Endothelial cell (in vitro differentiated cells): ENCODE data around the gene ZGPAT. TPM values are rescaled to one million over a fixed set of nuclear protein-coding genes. Genes with fewer than 3 reads are reported as not detected.

Source experiments
- DNase-seq: peaks from one replicate; pipeline ENCODE4 v3.0.0; 2021; ENCODE audit warnings: low spot score
- H3K27ac Mint-ChIP-seq: one replicate; pipeline ENCODE4 v1.8.0; 2021; ENCODE audit warnings: mixed read lengths, inconsistent platforms; ENCODE audit not compliant: unreplicated experiment
- H3K27me3 Mint-ChIP-seq: one replicate; pipeline ENCODE4 v1.8.0; 2021; ENCODE audit warnings: mild to moderate bottlenecking, moderate library complexity, mixed read lengths, inconsistent platforms; ENCODE audit not compliant: unreplicated experiment
- H3K36me3 Mint-ChIP-seq: one replicate; pipeline ENCODE4 v1.8.0; 2021; ENCODE audit warnings: mild to moderate bottlenecking, low read depth, mixed read lengths, inconsistent platforms; ENCODE audit not compliant: unreplicated experiment
- H3K4me1 Mint-ChIP-seq: one replicate; pipeline ENCODE4 v1.8.0; 2021; ENCODE audit warnings: mild to moderate bottlenecking, mixed read lengths, inconsistent platforms; ENCODE audit not compliant: unreplicated experiment
- H3K4me3 Mint-ChIP-seq: one replicate; pipeline ENCODE4 v1.8.0; 2021; ENCODE audit warnings: mild to moderate bottlenecking, mixed read lengths, inconsistent platforms; ENCODE audit not compliant: unreplicated experiment
- H3K9me3 Mint-ChIP-seq: one replicate; pipeline ENCODE4 v1.8.0; 2021; ENCODE audit warnings: mixed read lengths, inconsistent platforms; ENCODE audit not compliant: unreplicated experiment
- total RNA-seq: library from RNA; stranded (reverse); fragmentation: NEBNext Ultra II Directional; extraction: Animal tissue kit (Norgen Biotek cat#: 25700); gene quantifications from one replicate; pipeline ENCODE4 v1.2.1, GENCODE V29; 2021; ENCODE audit not compliant: unreplicated experiment
- TF ChIP-seq, protein P1 (sequence below): fragments of 200-600 bp; sonication (generic); IDR thresholded peaks from one replicate; pipeline ENCODE4 v1.5.0; 2021; ENCODE audit warnings: antibody characterized with exemption; ENCODE audit not compliant: unreplicated experiment

ZGPAT gene
- total RNA-seq, 1 donor from 2014 or later: 34.9 TPM

DNA sequence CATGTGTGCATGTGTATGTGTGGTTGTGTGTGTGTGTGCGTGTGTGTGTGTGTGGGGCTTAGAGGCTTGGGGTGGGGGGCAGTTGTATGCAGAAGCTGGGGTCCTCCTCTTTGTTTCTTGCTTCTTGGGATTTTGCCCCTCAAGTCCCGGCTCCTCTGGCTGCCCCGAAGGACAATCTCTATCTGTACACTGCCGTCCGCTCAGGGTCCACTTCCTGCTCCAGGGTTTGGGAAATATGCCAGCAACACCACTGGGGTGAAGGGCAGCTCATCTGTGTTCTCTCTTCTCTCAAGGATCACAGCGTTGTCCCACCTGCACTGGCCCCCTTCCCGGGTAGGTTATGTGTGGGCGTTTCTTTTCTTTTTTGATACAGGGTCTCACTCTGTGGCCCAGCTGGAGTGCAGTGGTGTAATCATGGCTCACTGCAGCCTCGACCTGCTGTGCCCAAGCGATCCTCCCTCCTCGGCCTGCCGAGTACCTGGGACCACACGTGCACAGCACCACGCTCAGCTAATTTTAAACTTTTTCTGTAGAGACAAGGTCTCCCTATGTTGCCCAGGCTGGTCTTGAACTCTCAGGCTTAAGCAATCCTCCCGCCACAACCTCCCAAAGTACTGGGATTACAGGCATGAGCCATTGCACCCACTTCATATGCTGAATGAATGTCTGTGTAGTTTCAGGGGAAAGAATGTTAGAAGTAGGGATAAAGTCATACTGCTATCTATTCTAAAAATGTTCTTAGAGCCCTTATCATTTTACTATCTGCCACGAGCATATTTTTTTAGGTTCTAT lies 57.4 kb downstream of the ZGPAT start:
- Mint-ChIP-seq H3K4me1 (no peaks in the 10 kb centered on the region), H3K36me3 (peaks cover 46% of the 10 kb centered on the region), H3K4me3 (peak overlapping the region; percentile 69), H3K9me3 (no peaks in the 10 kb centered on the region), H3K27me3 (peaks cover 8% of the 10 kb centered on the region), H3K27ac (no peak overlapping the region)
- TF ChIP-seq, protein P1, sequence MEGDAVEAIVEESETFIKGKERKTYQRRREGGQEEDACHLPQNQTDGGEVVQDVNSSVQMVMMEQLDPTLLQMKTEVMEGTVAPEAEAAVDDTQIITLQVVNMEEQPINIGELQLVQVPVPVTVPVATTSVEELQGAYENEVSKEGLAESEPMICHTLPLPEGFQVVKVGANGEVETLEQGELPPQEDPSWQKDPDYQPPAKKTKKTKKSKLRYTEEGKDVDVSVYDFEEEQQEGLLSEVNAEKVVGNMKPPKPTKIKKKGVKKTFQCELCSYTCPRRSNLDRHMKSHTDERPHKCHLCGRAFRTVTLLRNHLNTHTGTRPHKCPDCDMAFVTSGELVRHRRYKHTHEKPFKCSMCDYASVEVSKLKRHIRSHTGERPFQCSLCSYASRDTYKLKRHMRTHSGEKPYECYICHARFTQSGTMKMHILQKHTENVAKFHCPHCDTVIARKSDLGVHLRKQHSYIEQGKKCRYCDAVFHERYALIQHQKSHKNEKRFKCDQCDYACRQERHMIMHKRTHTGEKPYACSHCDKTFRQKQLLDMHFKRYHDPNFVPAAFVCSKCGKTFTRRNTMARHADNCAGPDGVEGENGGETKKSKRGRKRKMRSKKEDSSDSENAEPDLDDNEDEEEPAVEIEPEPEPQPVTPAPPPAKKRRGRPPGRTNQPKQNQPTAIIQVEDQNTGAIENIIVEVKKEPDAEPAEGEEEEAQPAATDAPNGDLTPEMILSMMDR: no peak
- DNase-seq: no peak

DNA sequence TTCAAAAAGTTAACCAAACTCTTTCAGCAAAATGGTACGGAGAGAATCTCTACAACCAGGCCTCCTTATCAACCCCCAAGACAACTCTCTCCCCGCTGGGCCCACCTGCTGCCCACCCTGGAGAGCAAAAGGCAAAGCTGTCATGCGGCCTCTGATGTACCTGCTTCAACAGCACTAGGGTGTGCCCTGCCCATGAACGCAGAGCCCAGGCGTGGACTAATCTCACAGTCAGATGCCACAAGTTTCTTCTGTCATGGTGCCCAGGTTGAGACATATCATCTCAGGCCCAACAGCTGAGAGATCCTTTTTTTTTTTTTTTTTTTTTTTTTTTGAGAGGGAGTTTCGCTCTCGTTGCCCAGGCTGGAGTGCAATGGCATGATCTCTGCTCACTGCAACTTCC lies 58.1 kb downstream of the ZGPAT start:
- Mint-ChIP-seq H3K36me3 (peaks cover 47% of the 10 kb centered on the region), H3K27me3 (peaks cover 8% of the 10 kb centered on the region), H3K4me1 (no peaks in the 10 kb centered on the region), H3K27ac (no peak overlapping the region), H3K9me3 (no peaks in the 10 kb centered on the region), H3K4me3 (no peak overlapping the region)
- no peak for DNase-seq
- TF ChIP-seq, protein P1: no peak

DNA sequence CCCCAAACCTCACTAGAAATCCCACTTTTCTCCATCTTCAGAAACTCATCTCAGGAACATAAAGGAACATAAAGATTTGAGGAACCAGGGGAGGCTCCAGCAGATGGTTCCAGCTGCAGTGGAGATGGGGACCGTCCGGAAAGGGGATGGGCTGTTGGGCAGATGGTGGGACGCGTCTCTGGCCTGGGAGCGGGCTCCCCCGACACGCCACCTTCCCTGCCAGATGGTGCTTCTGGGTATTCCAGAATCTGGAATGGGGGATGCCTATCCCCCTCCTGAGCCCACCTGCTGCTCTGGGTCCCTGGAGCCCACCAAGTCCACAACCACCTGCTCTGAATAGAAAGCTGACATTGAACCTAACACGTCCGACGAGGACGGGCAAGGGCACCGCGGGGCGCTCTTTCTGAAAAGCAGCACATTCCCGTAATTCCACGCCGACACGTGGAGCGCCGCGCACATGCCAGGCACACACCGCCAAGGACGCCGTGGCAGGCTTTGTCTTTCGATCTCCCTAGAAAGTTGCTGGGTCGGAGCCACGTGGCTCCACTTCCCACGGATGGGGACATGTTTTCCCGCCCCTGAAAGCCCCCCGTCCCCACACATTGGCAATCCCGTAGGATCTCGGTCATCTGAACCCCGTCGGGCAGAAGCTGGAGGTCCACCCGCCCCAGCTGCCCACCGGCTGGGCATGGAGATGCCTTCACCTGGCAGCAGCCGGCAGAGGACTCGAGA lies 59.0 kb downstream of the ZGPAT start:
- Mint-ChIP-seq H3K36me3 (peaks cover 45% of the 10 kb centered on the region), H3K9me3 (no peaks in the 10 kb centered on the region), H3K4me1 (no peaks in the 10 kb centered on the region)

DNA sequence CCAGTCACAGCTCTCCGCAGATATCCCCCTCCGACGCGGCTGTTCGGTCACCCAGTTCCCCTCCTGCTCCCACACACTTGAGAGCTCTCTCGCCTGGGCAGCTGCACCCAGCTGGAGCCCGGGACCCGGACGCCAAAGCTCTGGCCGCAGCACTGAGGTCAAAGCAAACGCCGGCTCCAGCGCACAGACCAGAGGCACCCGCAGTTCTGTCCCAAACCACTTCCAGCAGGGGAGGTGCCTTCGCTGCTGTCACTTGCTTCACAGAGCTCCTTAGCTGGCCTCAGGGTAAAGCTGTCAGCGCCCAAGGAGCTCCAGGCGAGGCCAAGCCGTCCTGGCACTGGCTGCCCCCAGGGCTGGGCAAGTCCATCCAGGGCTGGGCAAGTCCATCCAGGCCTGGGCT lies 59.6 kb downstream of the ZGPAT start:
- Mint-ChIP-seq H3K9me3 (no peaks in the 10 kb centered on the region), H3K4me1 (no peaks in the 10 kb centered on the region), H3K27ac (no peak overlapping the region), H3K27me3 (peaks cover 8% of the 10 kb centered on the region), H3K4me3 (no peak overlapping the region), H3K36me3 (peaks cover 40% of the 10 kb centered on the region)
- DNase-seq: no peak
- TF ChIP-seq, protein P1: no peak

More for the DNA sequence above, 59.0 kb downstream of the ZGPAT start:
- no peak for DNase-seq
- peaks cover 8% of the 10 kb centered on the region for H3K27me3 Mint-ChIP-seq
- no peak overlapping the region for H3K4me3 Mint-ChIP-seq
- H3K27ac Mint-ChIP-seq: no peak overlapping the region
- TF ChIP-seq, protein P1: no peak

DNA sequence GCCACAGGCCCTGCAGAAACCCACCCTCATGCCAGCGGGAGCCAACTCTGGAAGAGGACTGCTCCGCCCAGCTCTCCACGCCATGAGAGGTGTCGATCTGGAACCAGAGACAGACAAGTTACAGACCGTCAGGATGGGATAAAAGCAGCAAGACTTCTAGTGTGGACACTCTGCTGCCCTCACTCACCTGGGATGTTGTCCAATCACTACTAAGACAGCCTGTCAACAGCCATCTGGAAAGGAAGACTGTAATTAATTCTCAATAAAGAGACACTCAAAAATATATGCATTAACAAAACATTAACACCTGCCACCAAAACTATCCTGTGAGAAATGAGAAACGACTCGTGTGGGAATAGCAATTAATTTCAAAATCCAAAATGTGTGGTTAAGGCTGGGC lies 60.0 kb downstream of the ZGPAT start:
- no peaks in the 10 kb centered on the region for H3K4me1 Mint-ChIP-seq
- peak overlapping the region; percentile 71 for H3K4me3 Mint-ChIP-seq
- no peak for DNase-seq
- TF ChIP-seq, protein P1: no peak
- peak overlapping the region; percentile 13 for H3K27ac Mint-ChIP-seq
- peaks cover 40% of the 10 kb centered on the region for H3K36me3 Mint-ChIP-seq
- no peaks in the 10 kb centered on the region for H3K9me3 Mint-ChIP-seq
- peaks cover 8% of the 10 kb centered on the region for H3K27me3 Mint-ChIP-seq
